Parathyroid adenoma (tissue), 2 donors: ENCODE measurements around the gene C2CD3.
A peak's percentile ranks its signal among the peaks of the same experiment; 100 is the strongest.
"Not testable (repeated sequence)": the region's sequence is repeated elsewhere in the genome, so short reads cannot be mapped to it uniquely, and the experiment has no call there.

Experiments used
- H2AFZ ChIP-seq: fragments of 300-600 bp; sonication (generic); one replicate; pipeline ENCODE4 v1.7.0; 2017; ENCODE audit warnings: antibody characterized with exemption, mild to moderate bottlenecking
- H3K27ac ChIP-seq: fragments of 300-600 bp; sonication (generic); one replicate; pipeline ENCODE4 v1.7.0; 2017
- H3K27me3 ChIP-seq: fragments of 300-600 bp; sonication (generic); one replicate; pipeline ENCODE4 v1.7.0; 2017; ENCODE audit warnings: low read length; ENCODE audit not compliant: control insufficient read depth, insufficient read depth
- H3K36me3 ChIP-seq: fragments of 300-600 bp; sonication (generic); one replicate; pipeline ENCODE4 v1.7.0; 2017; ENCODE audit warnings: low read length; ENCODE audit not compliant: control insufficient read depth, insufficient read depth
- H3K4me1 ChIP-seq: fragments of 300-600 bp; sonication (generic); one replicate; pipeline ENCODE4 v1.7.0; 2017; ENCODE audit warnings: control low read depth
- H3K4me2 ChIP-seq: fragments of 300-600 bp; sonication (generic); one replicate; pipeline ENCODE4 v1.7.0; 2017; ENCODE audit warnings: low read length
- H3K4me3 ChIP-seq: fragments of 300-600 bp; sonication (generic); one replicate; pipeline ENCODE4 v1.7.0; 2017; ENCODE audit warnings: low read depth, low read length
- H3K79me2 ChIP-seq: fragments of 300-600 bp; sonication (generic); one replicate; pipeline ENCODE4 v1.7.0; 2017; ENCODE audit warnings: control low read depth
- H3K9ac ChIP-seq: fragments of 300-600 bp; sonication (generic); one replicate; pipeline ENCODE4 v1.7.0; 2017; ENCODE audit warnings: mild to moderate bottlenecking
- H3K9me3 ChIP-seq: fragments of 300-600 bp; sonication (generic); one replicate; pipeline ENCODE4 v1.7.0; 2017; ENCODE audit warnings: low read length; ENCODE audit not compliant: control insufficient read depth
- CTCF ChIP-seq: fragments of 300-600 bp; sonication (generic); IDR thresholded peaks from one replicate; pipeline ENCODE4 v1.7.0; 2017; ENCODE audit warnings: antibody characterized with exemption, mild to moderate bottlenecking
- donor health status: primary hyperparathyroidism.

The C2CD3 gene

GRCh38 chr11:74091549-74091948, 79.3 kb downstream of the C2CD3 start:
- Histone ChIP-seq H3K9me3 (no peaks in the 10 kb centered on the region), H3K36me3 (no peaks in the 10 kb centered on the region), H3K4me2 (no peak overlapping the region), H3K9ac (no peak overlapping the region), H3K27me3 (no peaks in the 10 kb centered on the region), H2AFZ (no peak overlapping the region), H3K79me2 (no peaks in the 10 kb centered on the region), H3K27ac (no peak overlapping the region), H3K4me3 (no peak overlapping the region), H3K4me1 (no peaks in the 10 kb centered on the region)
- TF ChIP-seq CTCF = no peak

DNA sequence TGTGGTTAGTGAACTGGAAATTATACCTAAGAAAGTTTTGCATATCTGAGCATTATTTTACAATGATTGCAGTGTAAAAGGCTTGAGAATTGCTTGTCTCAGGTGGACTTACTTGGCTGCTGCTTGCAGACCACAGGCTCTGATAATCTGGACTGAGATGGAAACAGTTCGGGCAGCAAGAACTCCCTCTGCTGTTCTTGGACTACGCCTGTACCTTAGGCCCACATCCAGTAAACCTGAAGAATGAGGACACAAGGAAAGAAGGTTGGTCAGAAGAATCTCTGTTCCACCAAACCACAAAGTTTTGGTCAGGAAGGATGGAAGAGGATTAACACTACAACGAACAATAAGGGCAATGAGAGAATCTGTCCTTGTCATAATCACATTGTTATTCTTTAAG, 80.1 kb downstream of the C2CD3 start:
- H3K9me3 ChIP-seq = no peaks in the 10 kb centered on the region
- TF ChIP-seq CTCF = no peak
- no peak overlapping the region for H3K4me2 ChIP-seq
- H3K36me3 ChIP-seq = no peaks in the 10 kb centered on the region
- H3K9ac ChIP-seq = no peak overlapping the region
- H3K79me2 ChIP-seq = no peaks in the 10 kb centered on the region
- no peaks in the 10 kb centered on the region for H3K27me3 ChIP-seq
- H3K4me3 ChIP-seq = no peak overlapping the region
- no peak overlapping the region for H3K27ac ChIP-seq
- H3K4me1 ChIP-seq = no peaks in the 10 kb centered on the region
- H2AFZ ChIP-seq = no peak overlapping the region

GRCh38 chr11:74086242-74086884, 84.4 kb downstream of the C2CD3 start:
- no peak for TF ChIP-seq CTCF
- H3K27ac ChIP-seq = peak overlapping the region; percentile 11
- no peak overlapping the region for H3K4me2 ChIP-seq
- H3K4me3 ChIP-seq = no peak overlapping the region
- no peaks in the 10 kb centered on the region for H3K4me1 ChIP-seq
- no peaks in the 10 kb centered on the region for H3K79me2 ChIP-seq
- H2AFZ ChIP-seq = no peak overlapping the region
- H3K27me3 ChIP-seq = no peaks in the 10 kb centered on the region
- no peaks in the 10 kb centered on the region for H3K9me3 ChIP-seq
- no peak overlapping the region for H3K9ac ChIP-seq
- H3K36me3 ChIP-seq = no peaks in the 10 kb centered on the region

GRCh38 chr11:74085542-74085892, 85.3 kb downstream of the C2CD3 start:
- Histone ChIP-seq H3K27me3 (no peaks in the 10 kb centered on the region), H3K4me1 (no peaks in the 10 kb centered on the region), H3K4me3 (no peak overlapping the region), H3K9ac (no peak overlapping the region), H2AFZ (no peak overlapping the region), H3K9me3 (no peaks in the 10 kb centered on the region), H3K79me2 (no peaks in the 10 kb centered on the region), H3K27ac (no peak overlapping the region), H3K4me2 (no peak overlapping the region), H3K36me3 (no peaks in the 10 kb centered on the region)
- TF ChIP-seq CTCF = no peak

GRCh38 chr11:74084796-74085541, 85.8 kb downstream of the C2CD3 start:
- H2AFZ ChIP-seq = no peak overlapping the region
- H3K4me1 ChIP-seq = no peaks in the 10 kb centered on the region
- no peaks in the 10 kb centered on the region for H3K27me3 ChIP-seq
- H3K4me3 ChIP-seq = no peak overlapping the region
- H3K9ac ChIP-seq = no peak overlapping the region
- no peak overlapping the region for H3K27ac ChIP-seq
- H3K36me3 ChIP-seq = no peaks in the 10 kb centered on the region
- H3K79me2 ChIP-seq = no peaks in the 10 kb centered on the region
- H3K4me2 ChIP-seq = no peak overlapping the region
- H3K9me3 ChIP-seq = no peaks in the 10 kb centered on the region
- no peak for TF ChIP-seq CTCF

DNA sequence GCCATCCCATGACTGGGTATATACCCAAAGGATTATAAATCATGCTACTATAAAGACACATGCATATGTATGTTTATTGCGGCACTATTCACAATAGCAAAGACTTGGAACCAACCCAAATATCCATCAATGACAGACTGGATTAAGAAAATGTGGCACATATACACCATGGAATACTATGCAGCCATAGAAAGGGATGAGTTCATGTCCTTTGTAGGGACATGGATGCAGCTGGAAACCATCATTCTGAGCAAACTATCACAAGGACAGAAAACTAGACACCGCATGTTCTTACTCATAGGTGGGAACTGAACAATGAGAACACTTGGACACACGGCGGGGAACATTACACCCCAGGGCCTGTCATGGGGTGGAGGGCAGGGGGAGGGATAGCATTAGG, 86.9 kb downstream of the C2CD3 start:
- not testable (repeated sequence) for H3K27me3 ChIP-seq, H3K36me3 ChIP-seq, H3K9me3 ChIP-seq, H3K79me2 ChIP-seq, H3K4me3 ChIP-seq, H3K9ac ChIP-seq, H3K4me1 ChIP-seq, H3K4me2 ChIP-seq, H2AFZ ChIP-seq, H3K27ac ChIP-seq
